Stimulated activated CD4-positive, alpha-beta T cell treated with anti-CD3 and anti-CD28 coated beads, TNF-alpha, amount 100 ng/mL, for 24 hours (primary cell): Measurements from ENCODE around the gene EXTL1.

Source experiments
- DNase-seq, 3 experiments: peaks; one replicate each; pipeline ENCODE4 v3.0.0-alpha.2; 2020; ENCODE audit warnings: low read depth in 3 of 3

The EXTL1 gene

DNA sequence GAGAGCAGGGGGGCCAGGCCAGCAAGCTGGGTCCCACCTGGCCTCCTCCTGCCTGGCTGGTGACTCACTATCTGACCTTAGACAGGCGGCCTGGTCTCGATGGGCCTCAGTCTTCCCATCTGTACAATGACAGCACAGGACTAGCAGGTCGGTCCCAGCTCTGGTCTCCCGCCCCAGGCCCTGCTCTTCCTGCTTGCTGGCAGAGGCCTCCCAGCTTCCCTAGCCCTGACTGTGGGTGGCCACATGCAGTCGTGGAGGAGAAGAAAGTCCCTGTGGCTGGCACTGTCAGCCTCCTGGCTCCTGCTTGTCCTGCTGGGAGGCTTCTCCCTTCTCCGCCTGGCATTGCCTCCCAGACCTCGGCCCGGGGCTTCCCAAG is 817 bp downstream of the EXTL1 start:
- no peak for DNase-seq

DNA sequence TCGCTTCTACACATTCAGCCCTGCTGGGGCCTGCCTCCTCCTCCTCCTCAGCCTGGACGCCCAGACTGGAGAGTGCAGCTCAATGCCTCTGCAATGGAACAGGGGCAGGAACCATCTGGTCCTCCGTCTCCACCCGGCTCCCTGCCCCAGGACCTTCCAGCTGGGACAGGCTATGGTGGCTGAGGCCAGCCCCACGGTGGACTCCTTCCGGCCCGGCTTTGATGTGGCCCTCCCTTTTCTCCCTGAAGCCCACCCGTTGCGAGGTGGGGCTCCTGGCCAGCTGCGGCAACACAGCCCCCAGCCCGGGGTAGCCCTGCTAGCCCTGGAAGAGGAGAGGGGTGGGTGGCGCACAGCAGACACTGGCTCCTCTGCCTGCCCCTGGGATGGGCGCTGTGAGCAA is 1.4 kb downstream of the EXTL1 start:
- DNase-seq, result no peak

DNA sequence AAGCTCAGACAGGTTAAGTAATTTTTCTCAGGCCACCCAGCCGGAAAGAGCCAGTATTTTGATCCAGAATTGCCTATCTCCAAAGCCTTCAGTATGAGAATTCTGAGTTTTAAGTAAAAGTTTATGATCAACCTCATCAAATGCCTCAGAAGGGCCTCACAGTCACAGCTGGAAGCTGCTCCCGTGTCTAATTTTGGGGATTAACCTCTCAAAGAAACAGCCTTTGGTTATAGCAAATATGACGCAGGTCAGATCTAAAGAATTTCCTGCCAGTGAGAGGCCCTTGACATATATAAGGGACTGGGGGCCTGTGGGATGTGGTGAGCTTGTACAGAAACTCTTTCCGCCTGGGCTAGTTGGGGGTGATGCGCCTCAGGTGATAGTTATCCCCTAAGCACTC is 2.3 kb downstream of the EXTL1 start:
- DNase-seq, result no peak

DNA sequence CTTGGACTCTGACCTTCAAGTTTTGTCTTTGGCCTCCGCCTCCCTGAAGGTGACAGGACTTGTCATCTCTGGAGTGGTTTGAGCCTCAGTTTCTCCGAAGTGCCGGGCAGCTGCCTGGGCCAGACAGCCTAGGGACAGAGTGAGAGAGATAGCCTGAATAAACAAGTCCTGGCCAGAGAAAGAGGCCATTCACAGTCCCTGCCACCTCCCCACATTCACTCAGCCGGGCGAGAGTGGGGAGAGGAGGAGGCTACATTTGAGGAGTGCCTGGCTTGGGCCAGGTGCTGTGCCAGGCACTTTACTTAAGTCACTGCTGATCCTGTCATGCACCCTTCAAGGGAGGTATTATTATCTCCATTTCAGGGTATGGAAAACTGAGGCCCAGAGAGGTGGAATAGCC is 3.5 kb downstream of the EXTL1 start:
- no peak for DNase-seq

DNA sequence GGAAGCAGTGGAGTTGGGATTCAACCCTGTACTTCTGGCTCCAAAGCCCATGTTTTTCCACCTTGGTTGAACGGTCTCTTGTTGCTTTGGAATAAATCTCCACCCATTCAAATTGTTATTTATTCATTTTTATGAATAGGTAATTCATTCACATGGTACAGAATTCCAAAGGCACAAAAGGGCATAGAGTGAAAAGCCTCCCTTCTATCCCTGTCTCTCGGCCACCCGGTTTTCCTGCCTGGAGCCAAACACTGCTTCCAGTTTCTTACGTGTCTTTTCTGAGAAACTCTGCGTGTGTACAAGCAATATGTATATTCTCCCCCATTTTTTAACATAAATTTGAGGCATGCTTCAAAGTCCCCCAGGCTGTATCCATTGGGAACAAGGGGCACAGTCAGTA is 3.9 kb downstream of the EXTL1 start:
- DNase-seq, result no peak

DNA sequence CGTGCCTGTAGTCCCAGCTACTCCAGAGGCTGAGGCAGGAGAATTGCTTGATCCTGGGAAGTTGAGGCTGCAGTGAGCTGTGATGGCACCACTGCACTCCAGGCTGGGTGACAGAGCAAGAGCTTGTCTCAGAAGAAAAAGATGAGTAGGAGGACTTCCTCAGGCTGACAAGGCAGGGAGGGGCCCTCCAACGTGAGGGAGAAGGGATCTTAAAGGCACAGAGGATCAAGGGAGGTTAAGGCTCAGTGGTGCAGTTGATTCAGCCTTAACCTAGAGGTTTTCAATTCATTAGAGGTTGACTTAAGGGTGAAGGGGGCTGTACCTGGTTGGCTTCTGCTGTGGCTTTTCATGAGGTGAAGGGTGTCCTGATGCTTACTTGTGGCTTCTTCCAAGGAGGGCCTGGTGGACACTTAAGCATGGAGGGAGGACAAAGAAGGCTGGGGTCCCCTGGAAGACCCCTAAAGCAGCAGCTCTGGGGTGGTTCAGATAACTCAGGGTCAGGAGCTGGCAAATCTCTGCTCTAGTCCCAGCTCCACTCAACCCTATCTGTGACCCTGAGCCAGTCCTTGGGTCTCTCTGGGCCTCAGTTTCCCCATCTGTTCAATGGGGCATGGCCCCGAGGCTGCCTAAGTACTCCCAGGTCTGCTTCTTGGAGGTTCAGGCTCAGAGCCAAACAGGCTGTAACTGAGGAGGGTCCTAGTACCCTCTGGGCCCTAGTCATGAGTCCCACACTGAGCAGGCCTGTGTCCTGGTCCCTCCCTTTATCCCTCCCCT is 6.3 kb downstream of the EXTL1 start:
- DNase-seq, result no peak

DNA sequence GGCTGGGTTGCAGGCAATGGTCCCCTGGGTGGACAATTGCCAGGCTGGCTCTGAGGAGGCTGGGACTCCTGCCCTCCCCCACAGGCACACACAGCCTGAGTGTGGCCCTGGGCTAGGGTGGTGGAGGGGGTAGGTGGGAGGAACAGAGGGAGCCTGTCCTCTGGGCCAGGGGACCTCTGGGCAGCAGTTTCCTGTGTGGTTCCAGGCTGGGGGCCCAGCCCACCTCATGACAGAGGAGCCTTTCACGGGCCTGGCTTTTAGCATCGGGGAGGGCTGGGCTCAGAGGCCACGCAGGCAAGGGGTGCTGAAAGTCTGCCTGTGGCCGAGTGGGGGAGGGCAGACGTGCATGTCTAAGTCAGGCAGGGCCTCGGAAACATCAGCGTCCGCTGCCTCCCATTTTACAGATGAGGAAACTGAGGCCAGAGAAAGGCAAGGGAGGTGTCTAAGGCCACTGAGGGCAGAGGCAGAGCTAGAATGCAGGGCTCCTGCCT is 7.0 kb downstream of the EXTL1 start:
- DNase-seq, result no peak

DNA sequence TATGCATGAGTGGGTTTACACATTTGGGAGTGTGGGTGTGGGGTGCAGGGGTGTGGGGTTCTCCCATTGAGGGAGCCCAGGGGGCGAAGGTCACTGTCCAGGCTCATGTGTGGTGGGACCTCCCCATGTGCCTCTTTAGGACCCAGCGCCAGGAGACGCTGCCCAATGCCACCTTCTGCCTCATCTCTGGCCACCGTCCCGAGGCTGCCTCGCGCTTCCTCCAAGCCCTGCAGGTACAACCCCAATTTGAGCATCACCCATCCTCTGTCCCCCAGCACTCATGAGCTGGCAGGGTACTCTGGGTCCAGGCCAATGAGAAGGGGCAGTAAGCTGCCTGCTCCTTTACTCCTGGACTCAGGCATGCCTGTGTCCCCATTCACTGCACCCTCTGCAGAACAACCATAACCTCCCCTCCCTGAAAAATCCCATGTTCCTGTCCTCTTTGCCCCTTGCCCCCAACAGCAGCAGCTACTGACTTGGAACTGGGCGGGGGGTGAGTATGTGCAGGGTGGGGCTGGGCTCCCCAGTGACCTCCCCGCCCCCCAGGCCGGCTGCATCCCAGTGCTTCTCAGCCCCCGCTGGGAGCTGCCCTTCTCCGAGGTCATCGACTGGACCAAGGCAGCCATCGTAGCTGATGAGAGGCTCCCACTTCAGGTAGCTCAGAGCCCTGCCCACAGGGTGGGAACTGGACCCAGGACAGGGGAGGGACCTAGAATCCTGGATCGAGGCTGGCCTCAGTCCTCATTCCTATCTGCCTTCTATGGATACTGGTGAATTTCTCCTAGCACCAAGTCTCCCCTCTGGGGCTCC is 7.7 kb downstream of the EXTL1 start:
- DNase-seq, result no peak

DNA sequence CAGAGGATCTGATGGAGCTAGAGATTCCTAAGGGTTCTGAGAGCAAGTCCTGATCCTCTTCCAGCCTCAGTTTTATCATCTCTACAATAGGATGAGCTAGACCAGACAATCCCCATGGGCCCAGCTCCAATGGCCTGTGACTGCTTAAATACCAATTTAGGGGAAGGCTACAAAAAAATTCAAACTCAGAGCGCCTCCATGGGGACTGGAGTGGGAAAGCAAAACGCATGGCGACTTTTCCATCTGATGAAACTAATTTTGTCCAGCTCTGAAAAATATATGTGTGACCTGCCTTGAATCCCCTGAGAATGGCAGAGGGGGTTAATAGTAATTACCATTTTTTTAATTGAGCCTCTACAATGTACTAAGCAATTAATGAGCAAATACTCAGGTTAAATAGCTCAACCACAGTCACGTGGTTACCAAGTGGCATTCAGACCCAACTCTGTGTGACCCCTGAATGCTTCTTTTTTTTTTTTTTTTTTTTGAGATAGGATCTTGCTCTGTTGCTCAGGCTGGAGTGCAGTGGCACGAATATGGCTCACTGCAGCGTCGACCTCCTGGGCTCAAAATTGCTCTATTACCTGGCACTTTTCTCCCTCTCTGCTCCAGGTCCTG is 8.4 kb downstream of the EXTL1 start:
- no peak for DNase-seq

DNA sequence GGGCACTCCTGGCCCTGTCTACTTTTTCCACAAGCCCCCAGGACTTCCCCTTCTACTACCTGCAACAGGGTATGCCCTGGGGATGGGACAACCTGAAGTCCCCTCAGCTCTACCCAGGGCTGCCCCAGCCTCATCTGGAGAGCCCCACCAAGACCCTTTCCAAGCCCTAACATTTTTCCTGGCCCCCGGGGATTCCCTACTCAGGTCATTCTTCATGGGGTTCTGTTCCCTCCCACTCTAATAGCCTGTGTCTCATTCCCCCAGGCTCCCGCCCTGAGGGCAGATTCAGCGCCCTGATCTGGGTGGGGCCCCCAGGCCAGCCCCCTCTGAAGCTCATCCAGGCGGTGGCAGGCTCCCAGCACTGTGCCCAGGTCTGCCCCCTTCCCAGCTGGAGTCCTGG is 9.6 kb downstream of the EXTL1 start:
- no peak for DNase-seq

DNA sequence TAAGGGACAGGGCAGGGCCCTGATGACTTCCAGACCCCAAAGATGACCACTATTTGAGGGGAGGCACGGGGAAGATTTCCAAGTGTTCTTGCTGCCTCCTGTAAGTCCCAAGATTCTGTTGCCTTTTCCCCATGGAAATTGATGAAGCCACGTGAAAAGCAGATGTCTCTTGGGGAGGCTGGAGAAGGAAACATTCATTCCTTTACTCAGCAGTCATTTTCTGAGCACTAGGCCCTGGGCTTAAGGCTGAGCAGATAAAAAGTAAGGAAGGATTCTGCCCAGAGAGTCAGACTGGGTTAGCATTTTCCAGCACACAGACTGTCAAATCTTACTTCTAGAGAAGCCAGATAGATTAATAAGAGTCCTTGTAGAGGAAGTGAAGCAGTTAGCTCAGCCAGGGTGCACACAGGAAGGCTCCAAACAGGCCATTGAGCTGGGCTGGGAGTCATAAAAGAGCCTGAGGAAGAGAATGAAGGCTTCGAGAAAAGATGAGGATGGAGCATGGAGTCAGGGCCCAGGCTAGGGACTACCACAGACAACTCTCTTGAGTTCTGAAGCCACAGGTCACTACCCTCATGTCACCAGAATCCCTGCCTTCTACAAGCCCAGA is 10.1 kb downstream of the EXTL1 start:
- DNase-seq, result no peak

DNA sequence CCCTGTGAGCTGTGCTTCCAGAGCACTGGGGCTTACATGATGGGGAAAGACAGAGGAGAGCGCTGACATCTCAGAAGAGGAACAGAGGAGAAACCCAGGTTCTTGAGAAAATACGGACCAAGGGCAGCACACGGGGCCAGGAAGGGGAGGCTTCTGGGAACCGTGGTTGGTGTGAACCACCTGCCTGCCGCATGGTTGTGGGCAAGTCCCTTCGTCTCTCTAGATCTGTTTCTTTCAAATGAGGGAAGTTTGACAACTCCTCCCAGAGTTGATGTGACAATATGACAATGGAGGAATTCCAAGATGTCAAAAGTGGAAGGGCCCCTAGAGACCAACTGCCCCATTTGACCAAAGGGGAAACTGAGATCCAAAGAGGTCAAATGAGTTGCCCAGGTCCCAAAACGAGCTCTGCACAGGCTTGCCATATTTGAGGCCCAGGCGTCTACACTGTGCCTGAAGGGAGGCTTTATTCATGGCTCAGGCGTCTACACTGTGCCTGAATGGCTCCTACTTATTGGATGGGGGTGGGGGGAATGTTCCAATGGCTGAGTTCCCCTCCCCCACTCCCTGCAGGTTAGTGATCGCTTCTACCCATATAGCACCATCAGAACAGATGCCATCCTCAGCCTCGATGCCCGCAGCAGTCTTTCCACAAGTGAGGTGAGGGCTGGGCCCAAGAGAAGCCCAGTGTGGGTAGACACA is 11.2 kb downstream of the EXTL1 start:
- no peak for DNase-seq

DNA sequence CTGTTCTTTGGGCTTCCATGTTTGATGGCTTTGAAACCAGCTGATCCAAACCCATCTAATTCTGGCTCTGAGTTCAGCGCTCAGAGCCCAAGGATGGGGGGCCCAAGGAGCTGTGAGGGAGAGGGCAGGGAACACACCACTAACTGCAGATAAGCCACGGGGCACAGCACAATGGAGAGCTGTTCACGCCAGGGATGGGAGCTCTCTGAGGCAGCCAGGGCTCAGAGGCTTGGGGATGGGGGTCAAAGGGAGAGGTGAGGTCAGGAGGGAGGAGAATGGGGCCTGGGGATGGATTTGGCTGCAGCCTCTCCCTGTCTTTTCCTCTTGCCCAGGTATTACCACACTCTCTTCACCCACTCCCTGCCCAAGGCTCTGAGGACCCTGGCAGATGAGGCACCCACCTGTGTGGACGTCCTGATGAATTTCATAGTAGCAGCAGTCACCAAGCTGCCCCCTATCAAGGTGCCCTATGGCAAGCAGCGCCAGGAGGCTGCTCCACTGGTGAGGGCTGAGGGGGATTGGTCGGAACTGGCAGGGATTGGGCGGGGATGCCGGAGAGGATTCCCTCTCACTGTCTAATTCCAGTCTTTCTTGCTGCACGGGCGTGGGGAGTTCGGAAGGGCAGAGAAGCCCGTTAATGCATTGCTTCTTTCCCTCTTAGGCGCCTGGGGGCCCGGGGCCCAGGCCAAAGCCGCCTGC is 13.1 kb downstream of the EXTL1 start:
- DNase-seq, result no peak

DNA sequence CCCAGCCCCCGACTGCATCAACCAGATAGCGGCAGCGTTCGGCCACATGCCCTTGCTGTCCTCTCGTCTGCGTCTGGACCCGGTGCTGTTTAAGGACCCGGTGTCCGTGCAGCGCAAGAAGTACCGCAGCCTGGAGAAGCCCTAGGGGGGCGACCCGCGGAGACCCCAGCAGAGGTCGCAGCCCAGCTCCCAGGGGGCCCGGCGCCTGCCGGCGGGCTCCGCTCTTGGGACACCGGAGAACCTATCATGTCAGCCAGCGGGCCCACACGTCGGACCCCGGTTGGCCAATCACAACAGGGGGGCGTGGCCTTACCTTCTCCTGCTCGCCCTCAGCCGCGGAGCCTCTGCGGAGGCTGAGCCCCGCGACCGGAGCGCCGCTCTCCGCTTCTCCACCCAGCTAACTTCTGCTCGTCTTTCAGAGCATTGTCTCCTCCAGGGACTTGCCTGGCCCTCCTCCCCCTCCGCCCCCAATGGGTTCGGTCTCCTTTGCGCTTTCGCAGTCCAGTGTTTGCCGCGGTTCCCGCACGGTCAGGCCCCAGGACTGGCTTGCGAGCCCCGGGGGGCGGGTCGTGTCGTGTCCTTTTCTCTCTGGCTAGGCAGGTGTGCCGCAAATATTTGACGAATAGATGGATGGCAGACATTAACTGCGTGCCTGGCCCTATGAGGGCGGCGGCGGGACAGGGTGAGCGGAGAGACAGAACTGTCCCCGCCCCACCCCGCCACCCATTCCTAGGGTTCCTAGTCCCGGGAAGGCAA is 13.8 kb downstream of the EXTL1 start:
- DNase-seq, result peak; percentile 81 to 93 (median 89)

DNA sequence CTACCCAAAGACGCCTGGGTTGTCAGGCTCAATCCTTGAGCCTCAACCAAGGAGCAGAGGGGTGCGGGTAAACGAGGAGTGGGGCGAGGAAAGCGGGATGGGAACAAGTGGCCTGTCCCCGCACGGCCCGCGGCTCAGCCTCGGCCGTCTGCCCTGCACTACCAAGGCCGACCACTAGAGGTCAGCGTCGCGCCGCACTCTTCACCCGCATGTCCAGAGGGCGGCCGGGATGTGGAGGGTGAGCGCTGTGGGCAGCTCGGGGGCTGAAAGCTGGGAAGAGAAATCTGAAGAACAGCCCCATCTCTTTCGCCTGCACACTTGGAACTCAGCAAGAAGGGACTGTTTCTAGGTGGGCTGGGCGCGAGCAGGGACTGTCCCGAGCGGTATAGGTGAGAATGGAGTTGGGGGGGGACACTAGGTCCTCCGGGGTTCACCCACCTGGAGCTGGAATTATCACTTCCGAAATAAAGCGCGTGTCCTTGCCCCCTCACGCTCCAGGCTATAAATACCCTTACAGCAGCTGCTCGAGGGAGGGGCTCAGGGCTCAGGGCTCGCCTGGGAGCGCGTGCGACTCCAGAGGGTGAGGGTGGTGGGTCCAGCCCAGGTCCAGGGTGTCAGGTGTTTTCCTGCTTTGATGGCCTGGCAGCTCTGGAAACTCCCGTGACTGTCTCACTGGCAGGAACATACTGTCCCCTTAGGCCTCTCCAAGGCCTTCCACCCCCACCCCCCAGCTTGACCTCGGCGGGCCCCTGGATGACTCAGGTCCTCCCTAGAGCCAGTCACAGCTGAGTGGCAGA is 14.6 kb downstream of the EXTL1 start:
- DNase-seq, result peak; percentile 46 to 72 (median 56)

DNA sequence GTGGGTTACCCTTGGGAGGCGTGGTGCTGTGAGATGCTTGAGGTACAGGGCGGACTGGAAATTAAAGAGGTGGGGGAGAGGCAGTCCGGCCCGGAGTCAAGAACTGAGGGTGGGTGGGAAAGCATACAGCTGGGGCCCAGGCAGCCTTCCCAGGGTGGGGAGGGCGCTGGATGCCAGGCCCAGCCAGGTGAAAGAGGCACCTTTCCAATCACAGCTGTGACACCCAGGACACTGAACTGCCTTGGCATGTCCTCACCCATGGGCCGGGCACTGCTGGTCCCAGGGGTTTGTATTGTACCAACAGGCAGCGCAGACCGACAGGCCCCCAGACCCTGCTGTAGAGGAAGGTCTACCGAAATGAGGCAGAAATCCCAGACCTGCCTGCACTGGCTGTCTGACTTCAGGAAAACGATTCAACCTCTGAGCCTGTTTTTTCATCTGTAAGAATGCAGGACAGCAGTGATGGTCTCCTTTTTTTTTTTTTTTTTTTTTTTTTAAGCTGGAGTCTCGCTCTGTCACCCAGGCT is 15.2 kb downstream of the EXTL1 start:
- no peak for DNase-seq

DNA sequence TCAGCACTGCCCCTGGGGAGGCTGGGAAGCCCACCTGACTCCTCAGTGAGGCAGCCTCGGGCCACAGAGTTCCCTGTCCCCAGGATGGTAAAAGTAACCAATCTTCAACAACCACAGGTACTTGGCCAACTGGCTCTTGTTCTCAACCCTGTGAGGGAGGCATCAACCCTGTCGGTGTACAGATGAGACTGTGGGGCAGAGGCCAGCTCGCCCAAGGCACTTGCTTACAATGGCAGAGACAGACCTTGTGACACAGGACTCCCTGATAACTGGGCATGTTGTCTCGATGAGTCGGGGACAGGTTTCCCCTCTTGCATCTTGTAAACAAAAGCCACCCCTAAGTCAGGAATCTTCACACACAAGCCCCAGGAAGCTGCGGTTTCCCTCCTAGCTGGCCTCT is 16.3 kb downstream of the EXTL1 start:
- DNase-seq, result no peak

DNA sequence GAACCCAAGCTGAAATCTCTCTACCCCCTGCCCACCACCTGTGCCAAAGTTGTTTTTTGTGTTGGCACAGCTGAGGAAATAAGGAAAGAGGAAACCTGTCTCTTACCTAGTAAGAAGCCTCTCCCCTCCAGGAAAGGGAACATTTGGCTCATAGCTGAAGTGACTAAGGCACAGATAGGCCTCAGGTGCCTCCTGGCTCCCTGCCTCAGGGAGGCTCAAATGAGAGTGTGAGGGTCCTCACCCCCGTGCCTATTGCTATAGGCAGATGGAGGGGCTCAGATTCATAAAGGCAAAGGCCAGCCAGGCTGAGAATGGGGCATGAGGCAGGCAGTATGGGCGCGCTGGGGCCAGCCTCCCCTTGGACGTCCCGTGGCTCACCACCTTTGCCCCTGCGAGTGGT is 16.9 kb downstream of the EXTL1 start:
- DNase-seq, result no peak

DNA sequence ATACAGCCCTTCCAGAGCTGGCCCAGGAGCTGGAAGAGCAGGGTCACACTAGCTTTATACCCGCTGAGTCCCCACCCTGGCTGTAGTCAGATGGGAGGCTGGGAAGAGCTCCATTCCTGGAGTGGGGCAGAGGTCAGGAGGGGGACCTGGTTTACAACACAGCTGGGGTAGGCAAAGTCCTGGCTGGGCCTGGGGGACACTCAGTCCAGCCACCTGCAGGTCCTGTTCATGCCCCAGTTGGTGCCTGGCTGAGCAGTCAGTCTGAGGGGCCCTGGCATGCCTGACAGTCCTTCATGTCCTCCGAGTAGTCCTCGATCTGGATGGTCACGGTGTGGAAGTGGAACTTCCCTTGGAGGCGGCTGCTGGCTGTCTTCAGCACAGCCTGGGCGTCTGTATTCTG is 17.3 kb downstream of the EXTL1 start:
- DNase-seq, result no peak
